Thyroid gland (tissue), 4 donors: ENCODE results near the gene NEURL4.

Experiments
- CTCF ChIP-seq, 6 experiments: fragments of 200-600 bp in 3 of 6; fragments of 450-650 bp in 3 of 6; sonication (generic) in 3 of 6; IDR thresholded peaks; one replicate each; pipeline ENCODE4 v1.5.1; 2016 to 2019; ENCODE audit warnings: antibody characterized with exemption in 6 of 6, mild to moderate bottlenecking in 2 of 6, inconsistent platforms in 1 of 6, moderate library complexity in 1 of 6
- POLR2A ChIP-seq, 2 donors: fragments of 450-650 bp; IDR thresholded peaks; one replicate each; pipeline ENCODE4 v1.6.1; 2017; ENCODE audit warnings: antibody characterized with exemption in 2 of 2, mild to moderate bottlenecking in 2 of 2, moderate library complexity in 1 of 2

DNA sequence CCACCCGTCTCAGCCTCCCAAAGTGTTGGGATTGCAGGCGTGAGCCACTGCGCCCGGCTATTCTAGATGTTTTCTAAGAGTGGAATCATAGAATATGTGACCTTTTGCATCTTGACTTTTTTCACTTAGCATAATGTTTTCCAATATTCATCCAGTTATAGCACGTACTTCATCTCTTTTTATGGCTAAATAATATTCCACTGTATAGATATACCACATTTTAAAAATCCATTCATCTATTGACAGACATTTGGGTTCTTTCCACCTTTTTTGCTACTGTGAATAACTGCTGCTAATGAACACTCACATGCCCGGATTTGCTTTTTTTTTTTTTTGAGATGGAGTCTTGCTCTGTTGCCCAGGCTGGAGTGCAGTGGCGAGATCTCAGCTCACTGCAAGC lies 25.0 kb downstream of the NEURL4 start:
- TF ChIP-seq CTCF (IDR thresholded peaks at IDR 0.05), result no peak
- TF ChIP-seq POLR2A (IDR thresholded peaks at IDR 0.05), result no peak
